Middle frontal gyrus (tissue), 1 donor: ENCODE measurements around the gene STX8.

ENCODE experiments used
- DNase-seq: peaks from one replicate; pipeline ENCODE4 v3.0.0-alpha.2; 2015; ENCODE audit warnings: low spot score; ENCODE audit errors: extremely low spot score

The STX8 gene

GRCh38 chr17:9213303-9213640 lies 362.3 kb downstream of the STX8 start:
- DNase-seq, result no peak

- no peak for DNase-seq
Observed at GRCh38 chr17:9212376-9213302, 363.0 kb downstream of the STX8 start.

GRCh38 chr17:9211133-9211765 lies 364.4 kb downstream of the STX8 start:
- DNase-seq, result no peak

- no peak for DNase-seq
Observed at GRCh38 chr17:9209781-9210370, 365.7 kb downstream of the STX8 start.

GRCh38 chr17:9209347-9209746 lies 366.3 kb downstream of the STX8 start:
- DNase-seq, result no peak

GRCh38 chr17:9208381-9209105 lies 367.1 kb downstream of the STX8 start:
- no peak for DNase-seq

GRCh38 chr17:9206741-9207332 lies 368.8 kb downstream of the STX8 start:
- DNase-seq, result no peak

GRCh38 chr17:9206410-9206703 lies 369.3 kb downstream of the STX8 start:
- no peak for DNase-seq

- no peak for DNase-seq
Observed at GRCh38 chr17:9205520-9206409, 369.9 kb downstream of the STX8 start.

GRCh38 chr17:9204637-9205329 lies 370.8 kb downstream of the STX8 start:
- DNase-seq, result no peak

GRCh38 chr17:9203771-9204425 lies 371.7 kb downstream of the STX8 start:
- DNase-seq, result no peak

GRCh38 chr17:9202532-9202931 lies 373.1 kb downstream of the STX8 start:
- DNase-seq, result no peak

- DNase-seq, result no peak
Observed at GRCh38 chr17:9200699-9201359, 374.8 kb downstream of the STX8 start.
